ENCODE results near the gene MFSD12.

Gene MFSD12

GRCh38 chr19:3499738-3500428, 57.5 kb downstream of the MFSD12 start:
- TF ChIP-seq ZFX (IDR thresholded peaks at IDR 0.05), result no peak
- TF ChIP-seq CTCF (conservative IDR thresholded peaks at IDR 0.05), result no peak
- peak overlapping the region; percentile 95 for H3K27ac ChIP-seq

GRCh38 chr19:3497757-3498520, 59.4 kb downstream of the MFSD12 start:
- H3K27ac ChIP-seq, result no peak overlapping the region
- TF ChIP-seq ZFX (IDR thresholded peaks at IDR 0.05) (no peak), CTCF (conservative IDR thresholded peaks at IDR 0.05) (no peak)

GRCh38 chr19:3496392-3497273, 60.8 kb downstream of the MFSD12 start:
- H3K27ac ChIP-seq, result no peak overlapping the region
- no peak for TF ChIP-seq CTCF (conservative IDR thresholded peaks at IDR 0.05)
- TF ChIP-seq ZFX (IDR thresholded peaks at IDR 0.05), result no peak

- no peak overlapping the region for H3K27ac ChIP-seq
- TF ChIP-seq ZFX (IDR thresholded peaks at IDR 0.05), result no peak
- TF ChIP-seq CTCF (conservative IDR thresholded peaks at IDR 0.05), result no peak
Measured at GRCh38 chr19:3494559-3494958, 62.8 kb downstream of the MFSD12 start.
